ENCODE data around the gene M1AP.

DNA sequence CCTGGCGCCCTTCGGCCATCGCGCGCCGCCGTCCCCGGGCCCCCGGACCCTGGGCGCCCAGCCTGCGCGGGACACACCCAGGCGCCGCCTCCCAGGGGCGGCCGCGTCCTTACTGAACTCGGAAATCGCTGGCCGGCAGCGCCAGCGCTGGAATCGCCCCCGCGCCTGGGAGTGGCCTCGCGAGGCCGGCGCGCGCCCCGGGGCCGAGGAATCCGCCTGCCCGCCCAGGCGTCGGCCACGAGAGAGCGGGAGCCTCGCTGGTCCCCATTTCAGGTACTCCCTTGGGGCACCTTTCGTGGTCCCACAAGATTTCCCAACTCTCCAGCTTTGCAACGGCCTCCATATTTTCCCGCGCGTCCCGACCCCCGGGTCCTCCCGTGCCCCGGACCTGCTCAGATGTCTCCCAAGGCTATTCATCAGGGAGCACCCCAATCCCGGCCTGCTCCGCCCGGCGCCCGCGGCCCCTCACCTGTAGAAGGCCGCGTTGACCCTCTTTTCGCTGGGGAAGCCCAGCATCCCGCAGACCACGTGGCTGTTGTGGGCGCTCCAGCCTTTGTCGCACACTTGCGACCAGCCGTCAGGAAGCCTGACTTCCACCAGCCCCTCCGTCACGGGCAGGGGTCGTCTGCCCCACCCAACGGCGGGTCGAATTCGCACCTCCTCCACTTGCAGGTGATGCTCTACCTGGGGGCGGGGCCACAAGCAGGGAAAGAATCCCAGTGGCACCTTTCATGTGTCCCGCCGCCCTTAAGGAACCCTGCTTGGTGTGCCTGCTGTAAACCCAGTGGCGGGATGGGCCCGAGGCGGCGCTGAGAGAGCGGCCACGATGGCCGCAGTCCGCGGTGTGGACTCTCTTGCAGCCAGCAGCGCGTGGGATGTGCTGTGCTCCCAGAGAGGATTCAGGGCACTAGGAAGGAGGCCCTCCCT is 99.0 kb downstream of the M1AP start:
- TF ChIP-seq, protein P1, sequence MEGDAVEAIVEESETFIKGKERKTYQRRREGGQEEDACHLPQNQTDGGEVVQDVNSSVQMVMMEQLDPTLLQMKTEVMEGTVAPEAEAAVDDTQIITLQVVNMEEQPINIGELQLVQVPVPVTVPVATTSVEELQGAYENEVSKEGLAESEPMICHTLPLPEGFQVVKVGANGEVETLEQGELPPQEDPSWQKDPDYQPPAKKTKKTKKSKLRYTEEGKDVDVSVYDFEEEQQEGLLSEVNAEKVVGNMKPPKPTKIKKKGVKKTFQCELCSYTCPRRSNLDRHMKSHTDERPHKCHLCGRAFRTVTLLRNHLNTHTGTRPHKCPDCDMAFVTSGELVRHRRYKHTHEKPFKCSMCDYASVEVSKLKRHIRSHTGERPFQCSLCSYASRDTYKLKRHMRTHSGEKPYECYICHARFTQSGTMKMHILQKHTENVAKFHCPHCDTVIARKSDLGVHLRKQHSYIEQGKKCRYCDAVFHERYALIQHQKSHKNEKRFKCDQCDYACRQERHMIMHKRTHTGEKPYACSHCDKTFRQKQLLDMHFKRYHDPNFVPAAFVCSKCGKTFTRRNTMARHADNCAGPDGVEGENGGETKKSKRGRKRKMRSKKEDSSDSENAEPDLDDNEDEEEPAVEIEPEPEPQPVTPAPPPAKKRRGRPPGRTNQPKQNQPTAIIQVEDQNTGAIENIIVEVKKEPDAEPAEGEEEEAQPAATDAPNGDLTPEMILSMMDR (conservative IDR thresholded peaks at IDR 0.05; ENCODE audit: low read depth, low read length): no peak
- TF ChIP-seq MAZ (IDR thresholded peaks at IDR 0.05; ENCODE audit: borderline replicate concordance, low read depth, low read length) (no peak), RAD21 (IDR thresholded peaks at IDR 0.05; ENCODE audit: low read length) (no peak), POLR2A (IDR thresholded peaks at IDR 0.05; ENCODE audit: low read depth, low read length) (no peak), RCOR1 (IDR thresholded peaks at IDR 0.05; ENCODE audit: insufficient replicate concordance, low read length) (no peak), RFX5 (IDR thresholded peaks at IDR 0.05; ENCODE audit: low read depth, low read length) (no peak), CEBPB (IDR thresholded peaks at IDR 0.05; ENCODE audit: low read depth, low read length) (no peak), CHD1 (IDR thresholded peaks at IDR 0.05; ENCODE audit: low read depth, low read length) (no peak), MXI1 (IDR thresholded peaks at IDR 0.05; ENCODE audit: borderline replicate concordance, low read depth, low read length) (0 out of 2 replicates have a peak, but pooled peaks have one; percentile 4)
- TF ChIP-seq, protein P2, sequence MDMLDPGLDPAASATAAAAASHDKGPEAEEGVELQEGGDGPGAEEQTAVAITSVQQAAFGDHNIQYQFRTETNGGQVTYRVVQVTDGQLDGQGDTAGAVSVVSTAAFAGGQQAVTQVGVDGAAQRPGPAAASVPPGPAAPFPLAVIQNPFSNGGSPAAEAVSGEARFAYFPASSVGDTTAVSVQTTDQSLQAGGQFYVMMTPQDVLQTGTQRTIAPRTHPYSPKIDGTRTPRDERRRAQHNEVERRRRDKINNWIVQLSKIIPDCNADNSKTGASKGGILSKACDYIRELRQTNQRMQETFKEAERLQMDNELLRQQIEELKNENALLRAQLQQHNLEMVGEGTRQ (IDR thresholded peaks at IDR 0.05; ENCODE audit: low read depth, low read length): no peak
- TF ChIP-seq, protein P3, sequence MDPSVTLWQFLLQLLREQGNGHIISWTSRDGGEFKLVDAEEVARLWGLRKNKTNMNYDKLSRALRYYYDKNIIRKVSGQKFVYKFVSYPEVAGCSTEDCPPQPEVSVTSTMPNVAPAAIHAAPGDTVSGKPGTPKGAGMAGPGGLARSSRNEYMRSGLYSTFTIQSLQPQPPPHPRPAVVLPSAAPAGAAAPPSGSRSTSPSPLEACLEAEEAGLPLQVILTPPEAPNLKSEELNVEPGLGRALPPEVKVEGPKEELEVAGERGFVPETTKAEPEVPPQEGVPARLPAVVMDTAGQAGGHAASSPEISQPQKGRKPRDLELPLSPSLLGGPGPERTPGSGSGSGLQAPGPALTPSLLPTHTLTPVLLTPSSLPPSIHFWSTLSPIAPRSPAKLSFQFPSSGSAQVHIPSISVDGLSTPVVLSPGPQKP (IDR thresholded peaks at IDR 0.05; ENCODE audit: borderline replicate concordance, low read depth, low read length): no peak
